NCI-H460 (cell line): ENCODE measurements around the gene CALR3. TPM values are rescaled to one million over a fixed set of nuclear protein-coding genes. Genes with fewer than 3 reads are reported as not detected.
"Not testable (repeated sequence)": the region's sequence is repeated elsewhere in the genome, so short reads cannot be mapped to it uniquely, and the experiment has no call there.

Source experiments
- DNase-seq: peaks from one replicate; pipeline ENCODE4 v3.0.0-alpha.2; 2016; ENCODE audit warnings: low read depth; ENCODE audit errors: extremely low read depth
- total RNA-seq: library from RNA; depleted of rRNA; stranded (reverse); fragments of >200 nt; shearing (Covaris generic); gene quantifications from 2 replicates; pipeline ENCODE4 v1.2.3, GENCODE V29; 2014

CALR3 gene
- total RNA-seq, 1 experiment from 2014 or later: not detected

- DNase-seq: no peak
Measured at GRCh38 chr19:16458391-16459341, 37.3 kb downstream of the CALR3 start.

- DNase-seq: no peak
Measured at GRCh38 chr19:16457954-16458331, 38.0 kb downstream of the CALR3 start.

- no peak for DNase-seq
Measured at GRCh38 chr19:16457195-16457953, 38.6 kb downstream of the CALR3 start.

GRCh38 chr19:16456652-16457194, 39.2 kb downstream of the CALR3 start:
- DNase-seq: no peak

DNA sequence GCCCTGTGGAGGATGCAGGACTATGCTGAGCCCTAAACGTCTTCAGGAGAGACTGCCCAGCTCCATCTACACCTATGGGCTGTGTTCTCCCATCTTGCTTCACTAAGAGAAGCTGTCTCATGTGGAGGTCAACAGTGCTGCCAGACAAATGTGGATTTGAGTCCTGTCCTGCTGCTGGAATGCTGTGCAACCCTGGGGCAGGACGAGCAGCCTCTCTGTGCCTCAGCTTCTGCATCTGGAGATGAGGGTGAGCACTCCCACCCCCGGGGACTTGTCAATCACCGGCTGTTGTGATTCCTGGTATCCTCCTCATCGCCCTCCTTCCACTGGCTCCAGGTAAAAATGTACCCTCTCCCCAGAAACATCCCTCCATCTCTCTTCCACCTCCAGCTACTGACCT, 40.5 kb downstream of the CALR3 start:
- DNase-seq: no peak

DNA sequence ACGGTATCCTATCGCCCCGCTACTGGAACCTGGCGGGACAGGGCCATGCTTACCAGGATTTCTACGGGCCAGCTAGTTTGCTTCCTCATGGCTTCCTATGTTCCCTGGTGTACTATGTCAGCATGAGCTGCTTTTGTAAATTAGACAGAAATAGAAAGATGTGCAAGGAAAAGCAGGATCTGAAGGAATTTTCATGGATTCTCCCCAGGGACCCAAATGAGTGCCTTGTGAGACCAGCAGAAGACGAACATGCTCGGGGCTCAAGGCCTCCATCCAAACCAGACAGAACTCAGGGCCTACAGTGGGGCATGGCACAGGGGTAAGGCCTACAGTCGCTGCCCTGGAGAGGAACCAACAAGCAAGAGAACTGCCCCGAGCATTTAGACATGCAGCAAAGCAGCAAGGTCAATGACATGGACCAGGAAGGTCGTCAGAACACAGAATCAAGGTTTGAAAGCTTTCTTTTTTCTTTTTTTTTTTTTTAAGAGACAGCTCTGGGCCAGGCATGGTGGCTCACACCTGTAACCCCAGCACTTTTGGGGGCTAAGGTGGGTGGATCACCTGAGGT, 41.5 kb downstream of the CALR3 start:
- no peak for DNase-seq

DNA sequence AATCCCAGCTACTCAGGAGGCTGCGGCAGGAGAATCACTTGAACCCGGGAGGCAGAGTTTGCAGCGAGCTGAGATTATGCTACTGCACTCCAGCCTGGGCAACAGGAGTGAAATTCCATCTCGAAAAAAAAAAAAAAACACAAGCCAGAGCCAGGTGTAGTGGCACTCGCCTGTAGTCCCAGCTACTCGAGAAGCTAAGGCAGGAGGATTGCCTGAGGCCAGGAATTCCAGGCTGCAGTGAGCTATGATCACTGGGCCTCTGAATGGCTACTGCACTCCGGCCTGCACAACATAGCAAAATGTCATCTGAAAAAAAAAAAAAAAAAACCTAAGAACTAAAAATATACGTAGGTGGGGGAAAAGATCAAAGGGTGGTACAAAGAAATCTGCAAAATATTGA, 43.6 kb downstream of the CALR3 start:
- DNase-seq: no peak

DNA sequence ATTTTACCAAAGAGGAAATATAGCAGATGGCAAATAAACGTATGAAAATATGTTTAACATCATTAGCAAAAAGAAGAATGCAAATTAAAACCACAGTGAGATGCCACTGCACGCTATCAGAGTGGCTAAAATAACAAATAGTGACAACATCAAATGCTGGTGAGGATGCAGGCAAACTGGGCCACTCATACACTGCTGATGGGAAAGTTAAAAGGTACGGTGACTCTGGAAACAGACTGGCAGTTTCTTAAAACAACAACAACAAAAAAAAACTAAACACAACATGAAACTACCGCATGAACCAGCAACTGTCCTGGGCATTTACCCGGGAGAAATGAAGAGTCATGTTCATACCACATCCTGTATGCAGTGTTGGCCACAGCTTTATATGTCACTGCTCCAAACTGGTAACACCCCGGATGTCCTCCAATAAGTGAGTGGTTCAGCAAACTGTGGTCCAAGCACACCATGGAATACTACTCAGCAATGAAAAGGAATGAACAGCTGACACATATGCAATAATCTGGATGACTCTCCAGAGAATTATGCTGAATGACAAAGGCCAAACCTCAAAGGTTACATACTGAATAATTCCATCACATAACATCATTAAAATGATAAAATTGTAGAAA, 46.5 kb downstream of the CALR3 start:
- DNase-seq: no peak

- DNase-seq: not testable (repeated sequence)
Measured at GRCh38 chr19:16448872-16449271, 47.1 kb downstream of the CALR3 start.

DNA sequence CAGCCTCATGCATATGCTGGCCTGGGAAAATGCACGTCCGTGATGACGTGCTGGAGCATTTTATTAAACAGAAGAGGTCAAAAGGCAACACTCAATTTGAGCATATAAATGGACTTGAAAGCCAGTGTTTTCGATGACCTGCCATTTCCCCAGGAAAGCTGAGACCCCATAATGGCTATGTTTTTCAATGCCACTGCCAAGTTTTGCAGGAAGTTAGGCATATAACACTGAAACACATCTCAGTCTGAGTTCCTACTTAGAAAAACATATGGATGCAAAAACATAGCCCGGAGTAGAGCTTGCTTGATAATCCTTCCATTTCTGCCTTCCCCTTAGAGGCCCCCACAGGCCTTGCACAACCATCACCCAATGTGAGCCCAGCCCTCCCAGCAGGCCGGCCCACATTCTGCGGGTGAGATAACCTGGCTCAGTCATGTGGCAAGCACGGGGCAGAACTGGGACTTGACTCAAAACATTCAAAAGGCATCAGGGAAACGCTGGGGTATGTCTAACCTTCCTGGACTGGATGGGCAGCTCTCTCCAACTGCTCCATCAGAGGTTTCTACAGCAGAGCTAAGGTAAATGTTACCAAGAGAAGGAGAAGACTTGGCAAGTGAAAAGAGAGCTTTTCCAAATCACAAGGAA, 49.1 kb downstream of the CALR3 start:
- no peak for DNase-seq

GRCh38 chr19:16446108-16446723, 49.8 kb downstream of the CALR3 start:
- DNase-seq: no peak

DNA sequence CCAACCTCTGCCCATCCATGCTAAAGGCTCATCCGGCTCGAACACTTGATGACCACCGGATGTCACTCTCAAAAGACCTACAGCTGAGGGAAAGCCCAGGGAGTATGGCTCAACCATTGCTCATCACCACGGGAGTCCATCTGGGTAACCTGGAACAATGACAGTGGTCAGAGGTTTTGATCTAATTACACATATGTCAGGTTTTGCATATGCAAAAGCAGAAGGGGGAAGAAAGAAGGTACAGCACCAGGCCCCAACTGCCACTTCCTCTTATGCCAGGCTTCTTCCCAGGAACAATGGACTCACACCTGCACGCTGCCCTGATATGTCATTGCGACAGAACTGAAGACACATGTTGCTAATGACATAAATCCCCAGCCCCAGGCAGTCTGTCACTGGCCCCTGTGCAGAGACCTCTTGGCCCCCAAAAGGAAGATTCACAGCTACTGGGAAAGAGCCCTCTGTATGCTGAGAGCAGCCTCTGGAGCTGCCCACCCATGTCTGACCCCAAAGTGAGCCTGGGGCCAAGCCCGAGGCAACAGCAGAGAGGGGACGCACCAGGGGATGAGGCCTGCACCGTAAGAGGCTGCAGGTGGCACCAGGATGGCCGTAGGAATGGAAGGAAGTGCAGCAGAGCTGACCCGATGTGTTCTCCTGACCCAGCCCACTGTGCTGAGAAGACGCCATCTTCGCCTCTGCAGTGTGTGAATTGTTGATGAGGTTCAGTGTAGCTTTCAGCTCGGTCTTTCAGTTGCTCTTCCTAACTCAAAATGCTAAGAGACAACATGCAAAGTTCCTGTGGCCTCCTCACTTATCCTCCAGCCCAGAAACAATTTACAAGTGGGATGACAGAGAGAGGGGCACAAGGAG, 50.5 kb downstream of the CALR3 start:
- DNase-seq: no peak

DNA sequence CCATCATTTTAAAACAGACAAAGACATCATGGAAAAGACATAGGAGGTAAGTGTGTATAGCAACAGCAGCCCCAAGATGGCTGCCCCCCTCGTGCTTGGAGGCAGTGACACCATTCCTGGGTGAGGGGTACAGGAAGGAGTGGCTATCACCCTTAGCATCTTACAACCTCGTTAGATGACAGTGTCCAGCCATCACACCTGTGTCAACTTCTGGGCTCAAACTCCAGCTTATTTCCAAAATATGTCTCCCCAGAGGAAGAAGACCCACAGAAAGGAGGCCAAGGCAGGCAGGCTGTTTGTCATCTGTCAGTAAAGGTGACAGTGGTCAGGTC, 51.7 kb downstream of the CALR3 start:
- no peak for DNase-seq

GRCh38 chr19:16442386-16443276, 53.3 kb downstream of the CALR3 start:
- DNase-seq: no peak

- no peak for DNase-seq
Measured at GRCh38 chr19:16441661-16442162, 54.3 kb downstream of the CALR3 start.

DNA sequence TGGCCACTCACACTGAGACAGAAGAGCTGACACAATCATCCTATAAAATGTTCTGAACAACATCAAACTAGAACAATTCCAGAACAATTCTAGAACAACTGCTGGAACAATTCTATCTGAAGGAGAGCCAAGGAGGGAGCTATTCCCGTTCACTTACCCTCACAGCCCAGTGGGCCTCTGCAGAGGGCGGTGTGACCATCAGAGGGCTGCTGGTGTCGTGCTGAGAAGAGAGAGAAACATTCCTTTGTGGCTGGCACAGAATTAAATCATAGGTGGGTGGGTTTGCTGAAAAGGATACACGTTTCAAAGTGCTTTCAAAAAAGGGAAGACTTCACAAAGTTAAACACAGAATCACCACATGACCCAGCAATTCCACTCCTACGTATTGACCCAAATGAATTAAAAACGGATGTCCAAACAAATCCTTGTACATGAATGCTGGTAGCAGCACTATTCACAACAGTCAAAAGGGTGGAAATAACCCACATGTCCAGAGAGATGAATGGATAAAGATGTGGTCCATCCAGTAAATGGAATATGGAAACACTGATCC, 59.1 kb downstream of the CALR3 start:
- DNase-seq: no peak

- no peak for DNase-seq
Measured at GRCh38 chr19:16435999-16436650, 59.8 kb downstream of the CALR3 start.
